Astrocyte of the spinal cord (primary cell): ENCODE results near the gene TASOR2.

Source experiments
- DNase-seq: peaks from one replicate; pipeline ENCODE4 v3.0.0; 2011; ENCODE audit warnings: low read depth, low spot score
- H3K4me3 ChIP-seq: 2 replicates; pipeline ENCODE4 v1.5.1; 2011; ENCODE audit warnings: low read depth, mild to moderate bottlenecking, low read length, moderate library complexity
- in situ Hi-C: cut with HindIII; loops from 2 replicates; pipeline ENCODE4 v1.10.0; 2017; ENCODE audit warnings: low sequenced_read_pairs
- TF ChIP-seq, protein P1 (sequence below): IDR thresholded peaks from 2 replicates; pipeline ENCODE4 v1.5.1; 2012; ENCODE audit warnings: low read depth, mild to moderate bottlenecking, low read length, inconsistent platforms

The TASOR2 gene

DNA sequence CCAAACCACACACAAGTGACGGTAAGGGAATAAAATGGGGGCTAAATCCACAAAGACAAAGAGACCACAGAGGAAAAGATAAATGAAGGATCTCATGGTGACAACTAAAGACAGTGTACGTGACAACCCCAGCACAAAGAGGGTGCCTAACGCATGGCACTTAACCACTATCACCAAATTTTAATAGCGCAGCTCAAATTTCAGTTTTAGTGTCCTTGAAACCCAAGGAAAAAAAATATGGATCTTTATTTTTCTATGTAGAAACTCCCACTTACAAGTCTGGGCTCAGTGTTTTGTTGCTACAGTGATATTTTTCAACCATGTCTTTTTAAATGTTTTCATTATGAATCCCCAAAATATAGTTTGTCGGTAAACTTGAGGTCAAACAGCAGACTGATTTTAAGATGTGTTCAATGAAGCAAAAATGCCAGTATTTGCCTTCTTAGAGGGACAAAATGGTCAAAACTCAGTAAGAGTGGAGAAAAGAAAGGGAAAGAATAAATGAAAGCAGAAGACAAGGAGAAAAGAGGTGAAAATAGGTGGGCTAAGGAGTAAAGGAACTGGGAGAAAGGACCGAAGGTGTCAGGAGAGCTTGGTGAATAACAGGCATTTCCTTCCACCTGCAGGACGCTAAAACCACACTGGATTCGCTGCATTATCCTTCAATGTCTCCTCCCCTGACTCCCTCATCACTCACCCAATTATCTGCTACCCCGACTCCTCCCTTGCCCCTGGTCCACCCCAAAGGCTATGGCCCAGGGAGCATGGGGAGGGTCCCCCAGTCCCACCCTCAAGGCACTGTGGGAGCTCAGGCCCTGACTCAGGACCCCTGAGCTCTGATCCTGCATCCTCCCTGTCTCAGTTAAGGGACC is 21.7 kb upstream of the TASOR2 start:
- no peak for DNase-seq
- TF ChIP-seq, protein P1, sequence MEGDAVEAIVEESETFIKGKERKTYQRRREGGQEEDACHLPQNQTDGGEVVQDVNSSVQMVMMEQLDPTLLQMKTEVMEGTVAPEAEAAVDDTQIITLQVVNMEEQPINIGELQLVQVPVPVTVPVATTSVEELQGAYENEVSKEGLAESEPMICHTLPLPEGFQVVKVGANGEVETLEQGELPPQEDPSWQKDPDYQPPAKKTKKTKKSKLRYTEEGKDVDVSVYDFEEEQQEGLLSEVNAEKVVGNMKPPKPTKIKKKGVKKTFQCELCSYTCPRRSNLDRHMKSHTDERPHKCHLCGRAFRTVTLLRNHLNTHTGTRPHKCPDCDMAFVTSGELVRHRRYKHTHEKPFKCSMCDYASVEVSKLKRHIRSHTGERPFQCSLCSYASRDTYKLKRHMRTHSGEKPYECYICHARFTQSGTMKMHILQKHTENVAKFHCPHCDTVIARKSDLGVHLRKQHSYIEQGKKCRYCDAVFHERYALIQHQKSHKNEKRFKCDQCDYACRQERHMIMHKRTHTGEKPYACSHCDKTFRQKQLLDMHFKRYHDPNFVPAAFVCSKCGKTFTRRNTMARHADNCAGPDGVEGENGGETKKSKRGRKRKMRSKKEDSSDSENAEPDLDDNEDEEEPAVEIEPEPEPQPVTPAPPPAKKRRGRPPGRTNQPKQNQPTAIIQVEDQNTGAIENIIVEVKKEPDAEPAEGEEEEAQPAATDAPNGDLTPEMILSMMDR: no peak
- in situ Hi-C loops: no loop called here
- no peak overlapping the region for H3K4me3 ChIP-seq

DNA sequence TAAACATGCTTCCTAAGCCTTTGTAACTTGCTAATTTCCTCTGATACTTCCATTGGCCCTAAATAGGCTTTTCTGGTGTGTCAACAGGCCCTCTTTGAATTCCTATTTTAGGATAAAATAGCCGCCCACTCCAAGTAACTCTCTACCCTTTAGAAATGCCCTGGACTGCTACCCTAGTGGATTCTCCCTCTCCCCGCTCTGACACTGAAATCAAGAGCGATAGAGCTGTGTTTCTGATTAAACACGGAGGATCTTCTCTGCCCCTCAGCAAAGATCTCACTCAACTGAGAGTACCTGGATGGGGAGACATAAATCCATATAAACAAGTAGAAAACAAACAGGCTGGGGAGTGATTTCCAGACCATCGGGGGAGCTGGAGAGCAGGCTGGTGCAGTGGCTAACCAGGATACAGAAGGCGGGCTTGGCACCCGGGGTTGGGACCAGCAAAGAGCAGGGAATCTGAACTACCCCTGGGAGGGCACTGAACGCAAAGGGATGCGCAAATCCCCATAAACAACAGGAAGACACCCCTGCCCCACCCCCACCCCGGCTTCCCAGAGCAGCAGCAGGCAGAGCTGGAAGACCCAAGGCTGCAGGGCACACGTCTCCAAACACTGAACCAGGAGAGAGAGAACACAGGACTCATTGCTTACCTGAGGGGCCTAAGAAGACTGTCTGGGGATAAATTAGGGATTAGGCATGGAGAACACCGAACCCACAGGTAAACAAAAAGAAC is 20.8 kb upstream of the TASOR2 start:
- H3K4me3 ChIP-seq: no peak overlapping the region
- DNase-seq: no peak
- in situ Hi-C loops: no loop called here
- TF ChIP-seq, protein P1: no peak

DNA sequence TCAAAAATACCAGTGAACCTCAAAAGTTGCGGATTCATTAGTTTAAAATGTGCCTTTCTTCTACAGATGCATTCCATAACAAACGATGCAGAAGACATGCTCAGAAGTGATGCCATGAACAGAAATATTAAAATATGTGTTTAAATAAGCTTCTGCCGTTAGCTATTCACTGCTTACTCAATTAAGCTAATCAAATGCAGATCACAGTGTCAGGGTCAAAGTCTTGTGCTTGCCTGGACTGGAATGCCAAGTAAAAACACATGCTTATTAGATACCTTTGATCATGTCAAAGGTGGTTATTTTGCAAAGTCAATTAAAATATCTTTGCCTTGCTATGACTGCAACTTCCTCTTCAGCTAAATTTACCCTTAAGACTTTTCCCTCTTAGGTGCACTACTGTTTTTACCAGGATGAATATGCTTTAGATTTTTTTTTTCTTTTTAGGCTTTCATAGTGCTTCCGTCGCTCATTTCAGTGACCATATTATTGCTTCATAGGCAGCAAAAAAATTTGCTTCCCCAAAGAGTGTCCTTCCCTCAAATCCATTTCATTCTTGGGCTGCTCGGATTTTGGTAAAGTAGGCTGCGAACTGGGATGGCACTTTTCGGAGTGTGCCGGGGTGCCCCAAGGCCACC is 19.1 kb upstream of the TASOR2 start:
- H3K4me3 ChIP-seq: peak overlapping the region; percentile 66
- TF ChIP-seq, protein P1: no peak
- no peak for DNase-seq
- in situ Hi-C loops: no loop called here

DNA sequence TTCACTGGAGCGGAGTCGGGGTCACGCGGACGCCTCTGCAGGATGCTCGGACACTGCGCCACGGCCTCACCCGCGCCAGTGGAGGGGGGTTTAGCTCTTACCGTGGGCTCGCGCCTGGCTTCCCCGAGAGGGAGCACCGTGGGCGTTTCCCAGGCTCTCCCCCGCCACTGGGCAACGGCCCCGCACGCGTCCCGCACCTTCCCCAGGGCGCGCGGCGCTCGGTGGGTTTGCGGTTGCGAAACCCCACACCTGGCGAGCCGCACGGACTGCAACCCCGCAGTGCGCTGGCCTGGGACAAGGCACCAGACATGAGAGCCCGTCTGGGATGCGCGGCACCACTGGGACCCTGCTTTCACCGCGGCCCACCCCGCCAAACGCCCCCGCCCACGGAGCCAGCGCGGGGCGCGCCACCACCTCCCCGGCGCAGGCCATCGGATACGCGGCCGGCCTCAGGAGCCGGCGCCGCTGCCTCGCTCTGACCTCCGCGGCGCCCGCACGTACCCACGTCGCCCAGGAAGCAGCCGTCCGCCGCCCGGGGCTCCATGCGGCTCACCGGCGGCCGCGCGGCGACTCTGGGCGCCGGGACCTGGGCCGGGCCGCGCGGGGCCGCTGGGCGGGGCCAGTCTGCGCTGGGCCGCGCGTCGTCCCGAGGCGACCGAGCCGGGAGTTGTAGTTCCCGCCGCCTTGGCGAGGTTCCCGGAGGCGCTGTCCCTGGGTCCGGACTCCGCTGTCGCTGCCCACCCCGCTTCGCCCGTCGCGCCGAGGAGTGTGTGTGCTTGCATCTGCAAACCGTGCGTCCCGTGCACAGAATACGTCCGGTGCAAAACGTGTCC is 18.4 kb upstream of the TASOR2 start, which contains the start of gene ASB13:
Gene ASB13, minus strand, starts transcription at position 588 of the 833 bp plus-strand sequence. Its CDS starts 44 bp downstream, at position 544.
- in situ Hi-C loops: no loop called here
- TF ChIP-seq, protein P1: no peak
- DNase-seq: peak; percentile 18
- H3K4me3 ChIP-seq: peak within 1 kb of the TSS; percentile 66

DNA sequence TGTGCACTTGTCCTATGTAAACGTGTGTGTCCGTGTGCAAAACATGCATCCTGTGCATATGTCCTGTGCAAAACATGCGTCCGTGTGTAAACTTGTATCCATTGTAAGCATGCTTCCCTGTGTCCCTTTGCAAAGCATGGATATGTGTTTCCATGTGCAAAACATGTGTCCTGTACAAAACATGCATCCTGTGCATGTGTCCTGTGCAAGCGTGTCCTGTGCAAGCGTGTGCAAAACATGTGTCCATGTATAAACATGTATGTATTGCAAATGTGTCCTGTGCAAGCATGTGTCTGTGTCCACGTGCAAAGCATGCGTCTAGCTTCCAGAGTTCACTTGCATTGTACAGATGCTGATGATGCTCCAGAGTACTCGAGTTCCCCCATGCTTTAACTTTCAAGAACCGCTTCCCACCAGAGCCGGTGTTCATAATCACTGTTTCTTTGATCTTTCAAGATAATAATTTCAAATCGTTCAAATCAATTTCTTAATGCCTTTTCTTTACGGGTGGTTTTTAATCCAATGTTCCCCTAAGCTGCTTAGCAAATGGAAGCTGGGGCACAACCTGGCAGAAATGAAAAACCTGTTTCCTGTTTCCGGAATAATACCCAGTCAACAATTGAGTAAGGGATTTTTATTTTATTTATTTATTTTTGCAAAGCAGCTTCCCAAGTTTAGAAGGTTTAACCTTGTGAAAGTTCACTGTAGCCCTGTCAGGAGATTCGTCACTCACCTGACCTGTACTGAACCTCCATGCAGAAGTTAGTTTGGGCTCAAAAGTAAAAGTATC is 17.6 kb upstream of the TASOR2 start:
- H3K4me3 ChIP-seq: peak overlapping the region; percentile 66

More for the DNA sequence above, 17.6 kb upstream of the TASOR2 start:
- DNase-seq: no peak
- in situ Hi-C loops: no loop called here
- TF ChIP-seq, protein P1: no peak
